22Rv1 (cell line): ENCODE measurements around the gene HTR3B.

Source experiments
- H3K27ac ChIP-seq: fragments of 450-650 bp; 2 replicates; pipeline ENCODE4 v1.5.1; 2017
- ZFX ChIP-seq: fragments of 450-650 bp; IDR thresholded peaks from 2 replicates; pipeline ENCODE4 v1.6.1; 2017; ENCODE audit warnings: antibody characterized with exemption, borderline replicate concordance
- TF ChIP-seq, protein P1 (sequence below): fragments of 450-650 bp; IDR thresholded peaks from 2 replicates; pipeline ENCODE4 v1.5.1; 2017; ENCODE audit warnings: mild to moderate bottlenecking

Gene HTR3B

GRCh38 chr11:113980785-113981184 is 76.2 kb downstream of the HTR3B start:
- no peak overlapping the region for H3K27ac ChIP-seq
- no peak for TF ChIP-seq ZFX
- TF ChIP-seq, protein P1, sequence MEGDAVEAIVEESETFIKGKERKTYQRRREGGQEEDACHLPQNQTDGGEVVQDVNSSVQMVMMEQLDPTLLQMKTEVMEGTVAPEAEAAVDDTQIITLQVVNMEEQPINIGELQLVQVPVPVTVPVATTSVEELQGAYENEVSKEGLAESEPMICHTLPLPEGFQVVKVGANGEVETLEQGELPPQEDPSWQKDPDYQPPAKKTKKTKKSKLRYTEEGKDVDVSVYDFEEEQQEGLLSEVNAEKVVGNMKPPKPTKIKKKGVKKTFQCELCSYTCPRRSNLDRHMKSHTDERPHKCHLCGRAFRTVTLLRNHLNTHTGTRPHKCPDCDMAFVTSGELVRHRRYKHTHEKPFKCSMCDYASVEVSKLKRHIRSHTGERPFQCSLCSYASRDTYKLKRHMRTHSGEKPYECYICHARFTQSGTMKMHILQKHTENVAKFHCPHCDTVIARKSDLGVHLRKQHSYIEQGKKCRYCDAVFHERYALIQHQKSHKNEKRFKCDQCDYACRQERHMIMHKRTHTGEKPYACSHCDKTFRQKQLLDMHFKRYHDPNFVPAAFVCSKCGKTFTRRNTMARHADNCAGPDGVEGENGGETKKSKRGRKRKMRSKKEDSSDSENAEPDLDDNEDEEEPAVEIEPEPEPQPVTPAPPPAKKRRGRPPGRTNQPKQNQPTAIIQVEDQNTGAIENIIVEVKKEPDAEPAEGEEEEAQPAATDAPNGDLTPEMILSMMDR: no peak

- H3K27ac ChIP-seq: no peak overlapping the region
- TF ChIP-seq, protein P1: no peak
- no peak for TF ChIP-seq ZFX
Observed at GRCh38 chr11:113982306-113982705, 77.7 kb downstream of the HTR3B start.

- no peak overlapping the region for H3K27ac ChIP-seq
- no peak for TF ChIP-seq ZFX
- TF ChIP-seq, protein P1: no peak
Observed at GRCh38 chr11:113984781-113985180, 80.2 kb downstream of the HTR3B start.

- TF ChIP-seq, protein P1: no peak
- no peak for TF ChIP-seq ZFX
- no peak overlapping the region for H3K27ac ChIP-seq
Observed at GRCh38 chr11:113985906-113986305, 81.3 kb downstream of the HTR3B start.

- no peak for TF ChIP-seq ZFX
- TF ChIP-seq, protein P1: no peak
- no peak overlapping the region for H3K27ac ChIP-seq
Observed at GRCh38 chr11:113986351-113987140, 82.0 kb downstream of the HTR3B start.

GRCh38 chr11:113989381-113989780 is 84.8 kb downstream of the HTR3B start:
- no peak overlapping the region for H3K27ac ChIP-seq
- TF ChIP-seq ZFX: no peak
- TF ChIP-seq, protein P1: no peak

DNA sequence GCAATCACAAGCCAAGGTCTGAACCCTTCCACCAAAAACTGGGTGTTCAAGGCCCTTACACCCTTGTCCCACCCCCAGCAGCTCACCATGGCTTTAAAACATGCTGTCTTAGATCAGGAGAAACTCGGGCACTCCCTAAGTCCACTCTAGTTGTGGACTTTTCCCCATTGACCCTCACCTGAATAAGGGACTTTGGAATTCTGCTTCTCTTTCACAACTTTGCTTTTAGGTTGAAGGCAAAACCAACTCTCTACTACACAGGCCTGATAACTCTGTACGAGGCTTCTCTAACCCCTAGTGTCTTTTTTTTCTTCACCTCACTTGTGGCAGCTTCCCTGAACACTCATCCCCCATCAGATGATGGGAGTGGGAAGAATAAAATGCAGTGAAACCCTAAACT is 85.3 kb downstream of the HTR3B start:
- no peak overlapping the region for H3K27ac ChIP-seq

More for the DNA sequence above, 85.3 kb downstream of the HTR3B start:
- TF ChIP-seq, protein P1: no peak
- no peak for TF ChIP-seq ZFX
